Uterus (tissue), 4 donors: ENCODE data around the gene ADARB2. TPM values are rescaled to one million over a fixed set of nuclear protein-coding genes. Genes with fewer than 3 reads are reported as not detected.

Source experiments
- DNase-seq, 2 donors: peaks; one replicate each; pipeline ENCODE4 v3.0.0-alpha.2; 2019 to 2020
- H3K27ac ChIP-seq, 2 donors: fragments of 200-600 bp; sonication (generic); 1 replicate in 1 of 2; 2 replicates in 1 of 2; pipeline ENCODE4 v1.5.1; 2016 to 2018
- H3K27me3 ChIP-seq, 2 donors: fragments of 200-600 bp; sonication (generic); one replicate each; pipeline ENCODE4 v1.5.1; 2018 to 2019; ENCODE audit warnings: control low read depth in 1 of 2
- H3K36me3 ChIP-seq, 2 donors: fragments of 200-600 bp; sonication (generic); one replicate each; pipeline ENCODE4 v1.5.1; 2019; ENCODE audit warnings: control low read depth in 1 of 2
- H3K4me1 ChIP-seq, 2 donors: fragments of 200-600 bp; sonication (generic); one replicate each; pipeline ENCODE4 v1.5.1; 2018 to 2019; ENCODE audit warnings: control low read depth in 1 of 2
- H3K4me3 ChIP-seq, 2 donors: fragments of 200-600 bp; sonication (generic); 1 replicate in 1 of 2; 2 replicates in 1 of 2; pipeline ENCODE4 v1.5.1; 2018 to 2019; ENCODE audit warnings: mild to moderate bottlenecking in 1 of 2
- H3K9me3 ChIP-seq, 2 donors: fragments of 200-600 bp; sonication (generic); one replicate each; pipeline ENCODE4 v1.5.1; 2019; ENCODE audit warnings: control low read depth in 1 of 2
- POLR2A ChIP-seq, 2 donors: fragments of 450-650 bp; IDR thresholded peaks; one replicate each; pipeline ENCODE4 v1.6.1; 2016; ENCODE audit warnings: antibody characterized with exemption in 2 of 2, mild to moderate bottlenecking in 1 of 2, moderate library complexity in 1 of 2
- intact Hi-C: fragments of 100-400 bp; cut with DNase I; formaldehyde crosslinking; loops from one replicate; pipeline ENCODE4 v1.15.1; 2023; ENCODE audit warnings: low total_unique reads
- total RNA-seq, 4 donors: library from RNA; depleted of rRNA in 3 of 4; stranded (reverse); fragments of >200 nt in 3 of 4; gene quantifications; one replicate each; pipeline versions ENCODE4 v1.1.0 to v1.2.4, GENCODE V29; 2014 to 2023
- TF ChIP-seq, protein P1 (sequence below), 4 experiments: fragments of 200-600 bp in 2 of 4; fragments of 450-650 bp in 2 of 4; sonication (generic) in 2 of 4; IDR thresholded peaks; one replicate each; pipeline ENCODE4 v1.5.1; 2016 to 2019; ENCODE audit warnings: antibody characterized with exemption in 4 of 4, mild to moderate bottlenecking in 2 of 4, moderate library complexity in 1 of 4
- donor health status: DM: yes; HTN: yes; CAD: no.

Gene ADARB2
- total RNA-seq, 4 donors from 2014 or later = 0.76 to 2.6 (median 2.0) TPM; not detected in 1

GRCh38 chr10:1654811-1655356, 82.4 kb downstream of the ADARB2 start:
- Histone ChIP-seq H3K36me3 (no peaks in the 10 kb centered on the region), H3K4me3 (no peak overlapping the region), H3K9me3 (no peaks in the 10 kb centered on the region), H3K4me1 (no peaks in the 10 kb centered on the region), H3K27me3 (no peaks in the 10 kb centered on the region), H3K27ac (no peak overlapping the region)
- DNase-seq = no peak
- TF ChIP-seq, protein P1, sequence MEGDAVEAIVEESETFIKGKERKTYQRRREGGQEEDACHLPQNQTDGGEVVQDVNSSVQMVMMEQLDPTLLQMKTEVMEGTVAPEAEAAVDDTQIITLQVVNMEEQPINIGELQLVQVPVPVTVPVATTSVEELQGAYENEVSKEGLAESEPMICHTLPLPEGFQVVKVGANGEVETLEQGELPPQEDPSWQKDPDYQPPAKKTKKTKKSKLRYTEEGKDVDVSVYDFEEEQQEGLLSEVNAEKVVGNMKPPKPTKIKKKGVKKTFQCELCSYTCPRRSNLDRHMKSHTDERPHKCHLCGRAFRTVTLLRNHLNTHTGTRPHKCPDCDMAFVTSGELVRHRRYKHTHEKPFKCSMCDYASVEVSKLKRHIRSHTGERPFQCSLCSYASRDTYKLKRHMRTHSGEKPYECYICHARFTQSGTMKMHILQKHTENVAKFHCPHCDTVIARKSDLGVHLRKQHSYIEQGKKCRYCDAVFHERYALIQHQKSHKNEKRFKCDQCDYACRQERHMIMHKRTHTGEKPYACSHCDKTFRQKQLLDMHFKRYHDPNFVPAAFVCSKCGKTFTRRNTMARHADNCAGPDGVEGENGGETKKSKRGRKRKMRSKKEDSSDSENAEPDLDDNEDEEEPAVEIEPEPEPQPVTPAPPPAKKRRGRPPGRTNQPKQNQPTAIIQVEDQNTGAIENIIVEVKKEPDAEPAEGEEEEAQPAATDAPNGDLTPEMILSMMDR (IDR thresholded peaks at IDR 0.05) = no peak
- TF ChIP-seq POLR2A (IDR thresholded peaks at IDR 0.05) = no peak
- intact Hi-C loops = no loop called here

DNA sequence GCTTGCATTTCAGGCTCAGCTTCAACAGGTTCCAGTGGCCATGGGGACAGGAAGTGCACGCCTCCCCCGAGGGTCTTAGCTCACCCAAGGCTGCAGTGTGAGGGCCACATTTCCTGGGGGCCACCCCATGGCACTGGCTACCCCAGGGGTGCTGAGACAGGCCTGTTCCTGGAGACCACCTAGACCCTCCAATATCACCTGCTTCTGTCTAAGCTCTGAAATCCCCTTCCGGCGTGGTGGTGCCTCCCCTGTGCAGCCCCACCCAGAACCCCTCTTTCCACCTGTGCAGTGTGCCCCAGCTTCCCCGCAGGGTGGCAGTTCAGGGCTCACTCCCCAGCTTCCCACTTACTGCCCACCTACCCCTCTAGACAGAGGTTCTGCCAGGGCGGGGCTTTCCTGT, 83.1 kb downstream of the ADARB2 start:
- intact Hi-C loops = no loop called here
- DNase-seq = no peak
- TF ChIP-seq, protein P1 (IDR thresholded peaks at IDR 0.05) = no peak
- no peak for TF ChIP-seq POLR2A (IDR thresholded peaks at IDR 0.05)
- Histone ChIP-seq H3K36me3 (no peaks in the 10 kb centered on the region), H3K27me3 (no peaks in the 10 kb centered on the region), H3K4me3 (no peak overlapping the region), H3K4me1 (no peaks in the 10 kb centered on the region), H3K9me3 (no peaks in the 10 kb centered on the region), H3K27ac (no peak overlapping the region)

GRCh38 chr10:1653321-1653720, 84.0 kb downstream of the ADARB2 start:
- Histone ChIP-seq H3K4me3 (no peak overlapping the region), H3K4me1 (no peaks in the 10 kb centered on the region), H3K27ac (no peak overlapping the region), H3K9me3 (no peaks in the 10 kb centered on the region), H3K36me3 (no peaks in the 10 kb centered on the region), H3K27me3 (no peaks in the 10 kb centered on the region)
- DNase-seq = no peak
- TF ChIP-seq, protein P1 (IDR thresholded peaks at IDR 0.05) = no peak
- TF ChIP-seq POLR2A (IDR thresholded peaks at IDR 0.05) = no peak
- intact Hi-C loops = no loop called here

GRCh38 chr10:1652151-1652550, 85.2 kb downstream of the ADARB2 start:
- no peak for DNase-seq
- intact Hi-C loops = no loop called here
- H3K4me3 ChIP-seq = no peak overlapping the region

DNA sequence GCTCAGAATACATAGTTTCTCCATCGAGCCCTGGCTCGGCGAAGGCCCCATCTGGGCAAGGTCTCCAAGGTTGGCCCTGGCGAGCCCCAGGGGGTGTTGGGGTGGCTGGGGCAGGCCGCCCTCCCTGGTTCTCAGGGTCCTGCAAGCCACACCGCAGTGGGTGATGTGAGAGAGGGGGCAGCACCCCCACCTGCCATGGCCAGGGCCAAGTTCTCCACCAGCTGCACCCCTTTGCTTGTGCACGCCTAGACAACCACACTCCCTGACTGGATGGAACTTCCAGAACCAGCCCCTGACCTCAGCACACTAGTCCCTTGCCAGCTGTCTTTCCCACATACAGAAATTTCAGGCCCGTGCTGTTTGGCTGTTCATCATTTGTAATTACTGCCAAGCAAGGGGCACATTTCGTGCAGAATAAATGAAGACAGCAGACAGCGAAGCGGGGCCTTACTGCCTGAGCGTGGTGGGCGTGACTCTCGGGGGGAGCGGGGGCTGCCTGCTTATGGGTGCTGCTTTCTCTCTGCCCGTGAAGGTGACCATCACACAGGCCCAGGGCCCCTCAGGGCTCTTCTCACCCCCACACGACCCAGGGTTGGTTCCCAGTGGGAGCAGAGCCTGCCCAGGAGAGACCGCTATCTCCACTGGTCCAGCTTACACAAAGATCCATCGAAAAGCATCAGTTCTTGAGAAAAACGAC, 85.9 kb downstream of the ADARB2 start:
- intact Hi-C loops = no loop called here

More at GRCh38 chr10:1652151-1652550, 85.2 kb downstream of the ADARB2 start:
- Histone ChIP-seq H3K36me3 (no peaks in the 10 kb centered on the region), H3K27me3 (no peaks in the 10 kb centered on the region), H3K9me3 (no peaks in the 10 kb centered on the region), H3K27ac (no peak overlapping the region), H3K4me1 (no peaks in the 10 kb centered on the region)
- no peak for TF ChIP-seq POLR2A (IDR thresholded peaks at IDR 0.05)
- TF ChIP-seq, protein P1 (IDR thresholded peaks at IDR 0.05) = no peak

More for the DNA sequence above, 85.9 kb downstream of the ADARB2 start:
- DNase-seq = no peak
- Histone ChIP-seq H3K27me3 (no peaks in the 10 kb centered on the region), H3K4me1 (no peaks in the 10 kb centered on the region), H3K36me3 (no peaks in the 10 kb centered on the region), H3K9me3 (no peaks in the 10 kb centered on the region), H3K27ac (no peak overlapping the region), H3K4me3 (no peak overlapping the region)
- TF ChIP-seq, protein P1 (IDR thresholded peaks at IDR 0.05) = no peak
